ENCODE measurements around the gene MARCHF3. TPM values are rescaled to one million over a fixed set of nuclear protein-coding genes. Genes with fewer than 3 reads are reported as not detected.

MARCHF3 gene
- total RNA-seq, 1 experiment from 2014 or later, result 1.1 TPM

DNA sequence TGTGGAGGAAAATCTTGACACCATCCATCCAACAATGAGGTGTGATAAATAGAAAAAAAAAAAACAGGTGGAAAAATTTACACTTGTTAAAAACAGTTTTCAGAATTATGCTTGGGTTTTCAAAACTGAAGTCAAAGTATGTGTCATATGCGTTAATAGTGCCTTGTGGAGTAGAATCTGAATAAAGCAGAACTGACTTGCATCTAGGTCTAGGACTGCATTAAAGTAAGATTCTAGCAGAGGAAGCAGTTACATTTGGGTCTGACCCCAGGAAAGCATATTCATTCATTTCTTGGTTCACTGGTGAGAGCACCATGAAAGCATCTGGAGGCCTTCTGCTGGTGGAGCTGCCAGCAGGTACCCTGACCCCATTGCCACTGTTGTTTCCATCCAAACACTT lies 89.0 kb downstream of the MARCHF3 start:
- Histone ChIP-seq H3K36me3 (ENCODE audit: insufficient read depth, low read length, poor library complexity, severe bottlenecking) (no peaks in the 10 kb centered on the region), H3K4me1 (ENCODE audit: insufficient read depth, low read length, poor library complexity, severe bottlenecking) (no peaks in the 10 kb centered on the region), H3K9me3 (ENCODE audit: low read depth, low read length, poor library complexity, severe bottlenecking) (no peaks in the 10 kb centered on the region), H3K4me3 (ENCODE audit: low read depth, low read length, poor library complexity, severe bottlenecking) (no peak overlapping the region), H3K27me3 (replicated peaks; ENCODE audit: insufficient read depth, low read depth, low read length, poor library complexity) (no peaks in the 10 kb centered on the region), H3K27ac (ENCODE audit: low read depth, low read length, poor library complexity, severe bottlenecking) (no peak overlapping the region)
- TF ChIP-seq, protein P1, sequence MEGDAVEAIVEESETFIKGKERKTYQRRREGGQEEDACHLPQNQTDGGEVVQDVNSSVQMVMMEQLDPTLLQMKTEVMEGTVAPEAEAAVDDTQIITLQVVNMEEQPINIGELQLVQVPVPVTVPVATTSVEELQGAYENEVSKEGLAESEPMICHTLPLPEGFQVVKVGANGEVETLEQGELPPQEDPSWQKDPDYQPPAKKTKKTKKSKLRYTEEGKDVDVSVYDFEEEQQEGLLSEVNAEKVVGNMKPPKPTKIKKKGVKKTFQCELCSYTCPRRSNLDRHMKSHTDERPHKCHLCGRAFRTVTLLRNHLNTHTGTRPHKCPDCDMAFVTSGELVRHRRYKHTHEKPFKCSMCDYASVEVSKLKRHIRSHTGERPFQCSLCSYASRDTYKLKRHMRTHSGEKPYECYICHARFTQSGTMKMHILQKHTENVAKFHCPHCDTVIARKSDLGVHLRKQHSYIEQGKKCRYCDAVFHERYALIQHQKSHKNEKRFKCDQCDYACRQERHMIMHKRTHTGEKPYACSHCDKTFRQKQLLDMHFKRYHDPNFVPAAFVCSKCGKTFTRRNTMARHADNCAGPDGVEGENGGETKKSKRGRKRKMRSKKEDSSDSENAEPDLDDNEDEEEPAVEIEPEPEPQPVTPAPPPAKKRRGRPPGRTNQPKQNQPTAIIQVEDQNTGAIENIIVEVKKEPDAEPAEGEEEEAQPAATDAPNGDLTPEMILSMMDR (conservative IDR thresholded peaks at IDR 0.05; ENCODE audit: low read depth, low read length), result no peak
- no peak for TF ChIP-seq EZH2 (IDR thresholded peaks at IDR 0.05; ENCODE audit: borderline replicate concordance, low read depth, low read length, poor library complexity, severe bottlenecking)
- ChIA-PET CTCF (no interaction called here), POLR2A (ENCODE audit: low non-redundant PET) (no interaction called here)
- BruUV-seq (replicated peaks), result no TSS peak
- DNase-seq (ENCODE audit: low spot score), result no peak
- intact Hi-C loops (cut with micrococcal nuclease; ENCODE audit: unreplicated experiment), result no loop called here

DNA sequence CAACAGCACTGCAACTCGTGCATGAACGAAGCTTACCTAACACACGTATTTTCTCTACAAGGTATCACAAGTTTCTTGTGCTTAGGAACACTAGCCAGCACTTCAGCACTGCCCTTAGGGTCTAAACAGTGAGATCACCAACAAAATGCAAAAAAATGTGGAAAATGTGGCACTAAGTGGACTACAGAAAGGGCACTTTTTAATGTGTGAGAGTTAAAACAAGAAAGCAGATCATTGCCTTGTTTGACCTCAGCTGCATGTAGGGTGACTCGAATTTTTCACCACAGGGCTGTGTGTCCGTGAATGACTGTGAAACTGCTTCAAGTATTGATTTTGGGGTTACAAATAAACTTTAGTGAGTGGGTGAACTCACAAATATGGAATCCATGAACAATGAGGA lies 90.5 kb downstream of the MARCHF3 start:
- Histone ChIP-seq H3K4me3 (ENCODE audit: low read depth, low read length, poor library complexity, severe bottlenecking) (no peak overlapping the region), H3K4me1 (ENCODE audit: insufficient read depth, low read length, poor library complexity, severe bottlenecking) (no peaks in the 10 kb centered on the region), H3K27me3 (replicated peaks; ENCODE audit: insufficient read depth, low read depth, low read length, poor library complexity) (no peaks in the 10 kb centered on the region), H3K36me3 (ENCODE audit: insufficient read depth, low read length, poor library complexity, severe bottlenecking) (no peaks in the 10 kb centered on the region), H3K9me3 (ENCODE audit: low read depth, low read length, poor library complexity, severe bottlenecking) (no peaks in the 10 kb centered on the region), H3K27ac (ENCODE audit: low read depth, low read length, poor library complexity, severe bottlenecking) (no peak overlapping the region)
- CTCF ChIA-PET, result no interaction called here
- TF ChIP-seq EZH2 (IDR thresholded peaks at IDR 0.05; ENCODE audit: borderline replicate concordance, low read depth, low read length, poor library complexity, severe bottlenecking), result no peak
- TF ChIP-seq, protein P1 (conservative IDR thresholded peaks at IDR 0.05; ENCODE audit: low read depth, low read length), result no peak
- DNase-seq (ENCODE audit: low spot score), result no peak
- POLR2A ChIA-PET (ENCODE audit: low non-redundant PET), result no interaction called here
- BruUV-seq (replicated peaks), result no TSS peak
- intact Hi-C loops (cut with micrococcal nuclease; ENCODE audit: unreplicated experiment), result no loop called here

DNA sequence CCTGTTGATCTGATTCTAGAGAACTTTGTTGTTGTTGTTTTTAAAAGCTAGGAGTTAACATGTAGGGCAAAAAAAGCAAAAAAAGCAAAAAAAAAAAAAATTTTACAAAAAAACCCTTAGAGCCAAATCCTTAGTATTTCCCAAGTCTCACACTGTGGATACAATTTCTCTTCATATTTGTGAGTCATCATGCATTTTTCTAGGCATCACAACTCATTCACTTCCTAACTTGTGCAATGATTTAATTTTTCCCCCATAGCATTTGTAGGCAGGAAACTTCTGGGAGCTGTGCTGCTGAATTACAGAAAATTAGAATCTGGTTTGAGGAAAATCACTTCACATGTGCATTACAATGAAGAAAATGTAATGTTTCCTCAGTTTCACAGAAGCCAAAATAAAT lies 91.9 kb downstream of the MARCHF3 start:
- Histone ChIP-seq H3K9me3 (ENCODE audit: low read depth, low read length, poor library complexity, severe bottlenecking) (no peaks in the 10 kb centered on the region), H3K4me3 (ENCODE audit: low read depth, low read length, poor library complexity, severe bottlenecking) (no peak overlapping the region), H3K36me3 (ENCODE audit: insufficient read depth, low read length, poor library complexity, severe bottlenecking) (no peaks in the 10 kb centered on the region), H3K4me1 (ENCODE audit: insufficient read depth, low read length, poor library complexity, severe bottlenecking) (no peaks in the 10 kb centered on the region), H3K27me3 (replicated peaks; ENCODE audit: insufficient read depth, low read depth, low read length, poor library complexity) (no peaks in the 10 kb centered on the region), H3K27ac (ENCODE audit: low read depth, low read length, poor library complexity, severe bottlenecking) (no peak overlapping the region)
- BruUV-seq (replicated peaks), result no TSS peak
- intact Hi-C loops (cut with micrococcal nuclease; ENCODE audit: unreplicated experiment), result no loop called here
- CTCF ChIA-PET, result no interaction called here
- no peak for DNase-seq (ENCODE audit: low spot score)
- POLR2A ChIA-PET (ENCODE audit: low non-redundant PET), result no interaction called here
- TF ChIP-seq, protein P1 (conservative IDR thresholded peaks at IDR 0.05; ENCODE audit: low read depth, low read length), result no peak
- TF ChIP-seq EZH2 (IDR thresholded peaks at IDR 0.05; ENCODE audit: borderline replicate concordance, low read depth, low read length, poor library complexity, severe bottlenecking), result no peak

Data from A673 (cell line).